GM13977 (cell line): ENCODE data around the gene RNF126.
"Not testable (repeated sequence)": the region's sequence is repeated elsewhere in the genome, so short reads cannot be mapped to it uniquely, and the experiment has no call there.

Source experiments
- DNase-seq: peaks from one replicate; pipeline ENCODE4 v3.0.0; 2012; ENCODE audit warnings: low spot score
- in situ Hi-C: fragments of 300-500 bp; cut with MboI; formaldehyde crosslinking; loops from one replicate; pipeline ENCODE4 v1.12.0; 2022; ENCODE audit warnings: low sequenced_read_pairs, low pct_unique_long_range_greater_than_20kb, mixed read lengths, inconsistent platforms; ENCODE audit not compliant: unreplicated experiment
- TF ChIP-seq, protein P1 (sequence below): IDR thresholded peaks from 2 replicates; pipeline ENCODE4 v1.5.1; 2012; ENCODE audit warnings: mild to moderate bottlenecking, control low read depth; ENCODE audit not compliant: insufficient read depth; ENCODE audit errors: extremely low read depth, missing control alignments

Gene RNF126

DNA sequence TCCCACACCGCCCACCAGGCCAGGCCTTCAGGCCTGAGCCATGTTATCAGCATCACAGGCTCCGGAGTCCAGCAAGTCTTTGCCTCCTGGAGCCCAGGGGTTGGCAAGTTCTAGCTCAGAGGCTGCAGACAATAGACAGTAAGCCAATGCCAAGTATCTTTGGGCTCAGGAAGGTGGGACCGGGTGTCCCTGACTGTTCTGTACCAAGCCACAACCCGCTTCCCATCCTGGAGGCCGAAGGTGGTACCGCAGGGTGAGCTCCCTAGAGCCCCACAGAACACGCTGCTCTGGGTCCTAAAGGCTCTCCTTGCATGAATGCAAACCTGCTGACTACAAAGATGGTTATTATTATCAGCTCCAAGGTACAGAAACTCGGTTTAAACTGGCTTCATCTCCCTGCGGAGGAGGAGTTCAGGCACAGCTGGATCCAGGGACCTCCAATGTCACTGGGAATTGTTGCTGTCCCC, 7.6 kb upstream of the RNF126 start:
- TF ChIP-seq, protein P1, sequence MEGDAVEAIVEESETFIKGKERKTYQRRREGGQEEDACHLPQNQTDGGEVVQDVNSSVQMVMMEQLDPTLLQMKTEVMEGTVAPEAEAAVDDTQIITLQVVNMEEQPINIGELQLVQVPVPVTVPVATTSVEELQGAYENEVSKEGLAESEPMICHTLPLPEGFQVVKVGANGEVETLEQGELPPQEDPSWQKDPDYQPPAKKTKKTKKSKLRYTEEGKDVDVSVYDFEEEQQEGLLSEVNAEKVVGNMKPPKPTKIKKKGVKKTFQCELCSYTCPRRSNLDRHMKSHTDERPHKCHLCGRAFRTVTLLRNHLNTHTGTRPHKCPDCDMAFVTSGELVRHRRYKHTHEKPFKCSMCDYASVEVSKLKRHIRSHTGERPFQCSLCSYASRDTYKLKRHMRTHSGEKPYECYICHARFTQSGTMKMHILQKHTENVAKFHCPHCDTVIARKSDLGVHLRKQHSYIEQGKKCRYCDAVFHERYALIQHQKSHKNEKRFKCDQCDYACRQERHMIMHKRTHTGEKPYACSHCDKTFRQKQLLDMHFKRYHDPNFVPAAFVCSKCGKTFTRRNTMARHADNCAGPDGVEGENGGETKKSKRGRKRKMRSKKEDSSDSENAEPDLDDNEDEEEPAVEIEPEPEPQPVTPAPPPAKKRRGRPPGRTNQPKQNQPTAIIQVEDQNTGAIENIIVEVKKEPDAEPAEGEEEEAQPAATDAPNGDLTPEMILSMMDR, result no peak
- DNase-seq, result no peak
- in situ Hi-C loops, result no loop called here

DNA sequence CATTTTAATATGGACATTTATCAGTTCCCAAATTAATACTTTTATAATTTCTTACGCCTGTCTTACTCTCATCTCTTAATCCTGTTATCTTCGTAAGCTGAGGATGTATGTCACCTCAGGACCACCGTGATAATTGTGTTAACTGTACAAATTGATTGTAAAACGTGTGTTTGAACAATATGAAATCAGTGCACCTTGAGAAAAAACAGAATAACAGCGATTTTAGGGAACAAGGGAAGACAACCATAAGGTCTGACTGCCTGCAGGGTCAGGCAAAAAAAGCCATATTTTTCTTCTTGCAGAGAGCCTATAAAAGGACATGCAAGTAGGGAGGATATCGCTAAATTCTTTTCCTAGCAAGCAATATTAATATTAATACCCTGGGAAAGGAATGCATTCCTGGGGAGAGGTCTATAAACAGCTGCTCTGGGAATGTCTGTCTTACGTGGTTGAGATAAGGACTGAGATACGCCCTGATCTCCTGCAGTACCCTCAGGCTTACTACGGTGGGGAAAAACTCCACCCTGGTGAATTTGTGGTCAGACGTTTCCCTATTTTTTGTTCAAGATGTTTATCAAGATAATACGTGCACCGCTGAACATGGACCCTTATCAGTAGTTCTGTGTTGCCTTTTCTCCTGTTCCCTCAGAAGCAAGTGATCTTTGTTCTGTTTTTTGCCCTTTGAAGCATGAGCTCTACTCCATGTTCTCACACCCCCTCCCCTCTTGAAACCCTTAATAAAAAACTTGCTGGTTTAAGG, 5.8 kb upstream of the RNF126 start:
- in situ Hi-C loops, result not testable (repeated sequence)

DNA sequence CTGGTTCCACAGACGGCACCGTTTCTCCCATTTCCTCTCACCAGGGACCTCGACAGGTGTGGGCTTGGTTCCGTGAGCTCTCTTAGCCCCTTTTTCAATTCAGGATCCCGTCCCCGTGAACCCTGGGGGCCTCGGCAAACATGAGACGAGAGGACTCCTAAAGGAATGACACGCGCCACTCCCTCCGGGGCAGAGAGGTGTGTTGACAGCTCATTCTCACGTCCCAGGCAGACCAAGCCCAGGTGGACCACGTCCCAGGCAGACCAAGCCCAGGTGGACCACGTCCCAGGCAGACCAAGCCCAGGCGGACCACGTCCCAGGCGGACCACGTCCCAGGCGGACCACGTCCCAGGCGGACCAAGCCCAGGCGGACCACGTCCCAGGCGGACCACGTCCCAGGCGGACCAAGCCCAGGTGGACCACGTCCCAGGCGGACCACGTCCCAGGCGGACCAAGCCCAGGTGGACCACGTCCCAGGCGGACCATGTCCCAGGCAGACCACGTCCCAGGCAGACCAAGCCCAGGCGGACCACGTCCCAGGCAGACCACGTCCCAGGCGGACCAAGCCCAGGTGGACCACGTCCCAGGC, 4.1 kb upstream of the RNF126 start:
- in situ Hi-C loops, DNase-seq: not testable (repeated sequence)

More for the DNA sequence above, 5.8 kb upstream of the RNF126 start:
- not testable (repeated sequence) for DNase-seq

DNA sequence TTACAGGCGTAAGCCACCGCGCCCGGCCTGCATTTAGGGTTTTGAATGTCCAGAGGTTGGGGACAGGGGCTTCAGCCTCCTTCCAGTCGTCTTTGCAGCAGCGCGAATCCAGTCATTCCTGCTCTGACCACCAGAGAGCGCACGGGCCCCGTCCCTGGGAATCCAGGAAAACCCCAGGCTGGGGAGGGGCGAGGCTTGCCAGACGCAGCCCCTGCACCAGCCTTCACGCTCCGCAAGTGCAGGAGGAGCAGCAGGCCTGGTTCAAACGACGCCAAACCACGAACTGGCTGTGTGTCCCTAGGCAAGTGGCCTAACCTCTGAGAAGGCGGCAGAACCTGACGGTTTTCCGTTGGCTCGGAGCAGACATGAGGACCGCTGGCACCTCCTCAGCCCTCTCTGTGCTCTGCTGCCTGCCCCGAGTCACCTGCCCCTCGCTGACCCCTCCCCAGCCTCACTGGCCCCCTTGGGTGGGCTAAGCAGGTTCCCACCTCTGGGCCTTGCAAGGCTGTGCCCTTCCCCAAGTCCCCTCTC, 2.0 kb upstream of the RNF126 start:
- in situ Hi-C loops, result no loop called here
- TF ChIP-seq, protein P1, result peak; percentile 92
- DNase-seq, result peak; percentile 90

DNA sequence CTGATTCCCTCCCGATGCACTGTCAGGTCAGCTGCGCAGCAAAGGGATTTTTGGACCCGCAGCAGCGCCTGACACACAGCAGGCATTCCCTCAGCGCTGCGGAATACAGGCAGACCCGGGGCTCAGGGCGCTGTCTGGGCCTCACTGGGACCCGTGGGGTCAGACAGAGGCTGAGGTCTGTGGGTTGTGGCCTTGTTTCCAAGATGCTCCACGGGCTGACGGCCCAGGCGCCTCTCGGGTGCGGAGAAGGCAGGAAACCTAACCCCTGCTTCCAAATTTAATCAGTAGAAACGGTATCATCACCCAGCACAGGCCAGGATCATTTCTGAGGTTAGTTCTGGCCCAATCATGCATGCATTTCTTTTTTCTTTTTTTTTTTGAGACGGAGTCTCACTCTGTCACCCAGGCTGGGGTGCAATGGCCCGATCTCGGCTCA, 686 bp upstream of the RNF126 start:
- DNase-seq, result no peak
- in situ Hi-C loops, result no loop called here
- TF ChIP-seq, protein P1, result no peak

DNA sequence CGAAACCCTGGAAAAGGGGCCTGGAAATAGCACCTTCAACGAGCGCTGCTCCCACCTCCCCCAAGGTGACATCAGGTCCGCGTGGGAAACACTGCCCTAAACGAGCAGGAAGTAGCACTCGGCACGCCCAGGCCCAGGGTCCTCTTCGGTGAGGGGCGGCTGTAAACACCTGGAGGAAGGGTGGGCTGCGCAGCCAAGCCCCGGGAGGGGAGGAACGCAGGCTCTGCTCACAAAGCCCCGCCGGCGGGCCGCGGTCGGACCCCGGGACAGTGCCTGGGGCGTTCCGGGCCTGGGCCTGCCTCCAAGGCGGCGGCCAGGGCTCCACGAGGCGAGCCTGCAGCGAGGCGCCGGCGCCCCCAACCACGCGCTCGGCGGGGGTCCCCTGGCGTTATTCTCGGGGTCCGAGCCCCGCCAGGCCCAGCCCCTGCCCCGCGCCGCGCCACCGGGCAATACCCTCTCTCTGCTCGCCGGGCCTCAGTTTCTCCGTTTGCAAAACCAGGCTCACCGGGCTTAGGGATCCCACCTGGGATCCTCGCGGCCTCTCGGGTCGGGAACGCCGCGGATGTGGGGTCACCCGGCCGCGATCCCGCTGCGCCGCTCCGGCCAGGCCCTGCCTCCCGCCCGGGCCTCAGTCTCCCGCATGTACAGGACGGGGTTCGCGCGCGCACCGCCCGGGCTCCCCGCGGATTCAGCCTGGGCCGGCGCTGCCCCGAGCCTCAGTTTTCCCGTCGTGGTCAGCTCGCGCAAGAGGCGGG, 630 bp downstream of the RNF126 start:
- in situ Hi-C loops, result no loop called here
- peak; percentile 87 for DNase-seq
- TF ChIP-seq, protein P1, result no peak

DNA sequence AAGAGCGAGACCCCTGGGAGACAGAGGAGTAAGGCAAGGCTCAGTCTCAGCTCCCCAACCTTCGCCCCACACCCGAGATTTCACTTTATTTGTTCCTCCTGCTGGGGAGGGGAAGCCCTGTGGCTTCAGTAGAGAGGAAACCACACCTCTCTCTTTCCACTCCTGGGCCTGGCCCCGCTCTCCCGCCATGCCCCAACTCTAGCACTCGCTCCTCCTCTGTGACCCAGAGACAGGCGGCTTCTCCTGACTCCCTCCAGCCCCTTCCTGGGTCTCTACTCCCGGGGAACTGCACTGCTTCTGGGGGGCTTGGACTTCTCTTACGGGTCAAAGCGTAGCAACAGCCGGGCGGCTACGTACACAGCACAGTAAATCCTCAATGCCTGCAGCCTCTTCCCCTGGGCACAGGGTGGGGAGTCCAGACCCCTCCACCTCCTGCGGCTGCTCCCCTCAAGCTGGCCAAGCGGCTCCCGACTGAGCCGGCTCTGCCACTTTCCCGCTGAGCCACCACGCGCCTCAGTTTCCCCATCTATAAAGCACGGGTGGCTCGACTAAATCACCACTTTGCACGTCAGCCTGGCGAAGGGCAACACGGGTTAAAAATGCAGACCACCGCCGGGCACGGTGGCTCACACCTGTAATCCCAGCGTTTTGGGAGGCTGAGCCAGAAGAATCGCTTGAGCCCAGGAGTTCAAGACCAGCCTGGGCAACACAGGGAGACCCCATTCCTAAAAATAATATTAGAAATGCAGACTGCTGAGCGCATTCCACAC, 1.4 kb downstream of the RNF126 start:
- TF ChIP-seq, protein P1, result no peak
- in situ Hi-C loops, result no loop called here
- DNase-seq, result peak; percentile 87
